ENCODE results near the gene PRODH2. TPM values are rescaled to one million over a fixed set of nuclear protein-coding genes. Genes with fewer than 3 reads are reported as not detected.
A peak's percentile ranks its signal among the peaks of the same experiment; 100 is the strongest.

The PRODH2 gene
- total RNA-seq, 1 experiment from 2014 or later: 0.44 TPM

DNA sequence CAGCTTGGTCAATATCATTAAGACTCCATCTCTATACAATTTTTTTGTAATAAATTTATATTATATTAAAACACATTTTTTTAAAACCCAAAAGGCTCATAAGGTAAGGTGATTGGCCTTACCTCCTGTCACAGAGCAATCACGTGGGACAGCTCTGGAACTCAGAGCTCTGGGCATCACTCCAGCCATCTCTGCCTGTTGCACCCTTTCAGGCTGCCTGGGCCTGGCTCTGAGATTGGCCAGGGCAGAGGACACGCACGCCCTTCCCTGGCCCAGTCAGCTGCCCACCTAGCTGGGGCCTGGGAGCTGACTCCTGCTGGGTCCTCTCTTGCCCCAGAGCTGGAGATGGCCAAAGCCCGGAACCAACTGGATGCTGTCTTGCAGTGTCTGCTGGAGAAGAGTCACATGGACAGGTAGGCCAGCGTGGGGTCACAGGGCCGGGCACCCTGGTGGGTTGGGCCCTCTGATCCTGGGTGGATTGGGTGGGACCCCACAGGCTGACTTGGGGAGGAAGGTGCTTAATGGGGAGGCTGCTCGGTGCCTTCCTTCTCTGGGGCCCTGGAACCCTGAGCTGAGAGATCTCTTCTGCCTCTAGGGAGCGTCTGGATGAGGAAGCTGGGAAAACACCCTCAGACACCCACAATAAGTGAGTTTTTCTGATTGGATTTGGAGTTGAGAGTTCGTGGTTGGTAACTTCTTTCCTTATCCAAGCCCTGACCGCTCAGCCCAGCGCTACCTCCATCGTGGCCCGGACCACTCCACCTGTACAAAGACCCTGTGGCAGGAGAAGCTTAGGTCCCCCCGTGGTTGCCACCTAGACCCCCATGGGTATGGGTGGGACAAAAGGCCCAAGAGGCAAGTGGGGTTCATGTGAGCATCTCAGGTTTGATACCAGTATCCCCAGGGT lies 60.6 kb downstream of the PRODH2 start:
- TF ChIP-seq SRF (IDR thresholded peaks at IDR 0.05; ENCODE audit: low read depth) (no peak), EGR1 (IDR thresholded peaks at IDR 0.05; ENCODE audit: low read depth) (no peak), YY1 (IDR thresholded peaks at IDR 0.05; ENCODE audit: extremely low read depth, insufficient replicate concordance, low read depth, low read length) (no peak), RAD21 (IDR thresholded peaks at IDR 0.05; ENCODE audit: low read depth) (no peak), EZH2 (IDR thresholded peaks at IDR 0.05) (no peak), ELF1 (IDR thresholded peaks at IDR 0.05; ENCODE audit: borderline replicate concordance, low read depth) (no peak), POLR2AphosphoS5 (IDR thresholded peaks at IDR 0.05; ENCODE audit: low read depth, low read length) (no peak)
- TF ChIP-seq, protein P1, sequence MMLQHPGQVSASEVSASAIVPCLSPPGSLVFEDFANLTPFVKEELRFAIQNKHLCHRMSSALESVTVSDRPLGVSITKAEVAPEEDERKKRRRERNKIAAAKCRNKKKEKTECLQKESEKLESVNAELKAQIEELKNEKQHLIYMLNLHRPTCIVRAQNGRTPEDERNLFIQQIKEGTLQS (IDR thresholded peaks at IDR 0.05): no peak
- no peak overlapping the region for H2AFZ ChIP-seq (ENCODE audit: low read depth, low read length, poor library complexity, severe bottlenecking)
- ATAC-seq (no peak), DNase-seq (ENCODE audit: low read depth, low spot score) (no peak)
- RAD21 ChIA-PET (ENCODE audit: low non-redundant PET in 1 of 2, low total read pairs in 2 of 2, uncharacterized antibody in 2 of 2, unreplicated experiment in 2 of 2): no interaction called here
- no peaks in the 10 kb centered on the region for H3K9me3 ChIP-seq (ENCODE audit: control insufficient read depth in 1 of 2, insufficient read depth in 1 of 2, low read depth in 1 of 2, low read length in 2 of 2)
- H3K9ac ChIP-seq (ENCODE audit: low read length): no peak overlapping the region
- H3K27ac ChIP-seq (ENCODE audit: low read depth, low read length): no peak overlapping the region
- CTCF ChIA-PET: no interaction called here
- no peak overlapping the region for H3K4me2 ChIP-seq (ENCODE audit: low read length)
- POLR2A ChIA-PET: no interaction called here
- H3K9me2 ChIP-seq (ENCODE audit: insufficient read depth): no peaks in the 10 kb centered on the region
- no TSS peak for BruUV-seq (replicated peaks)
- H3K36me3 ChIP-seq (ENCODE audit: control insufficient read depth in 1 of 2, insufficient read depth in 2 of 2, low read length in 2 of 2): no peaks in the 10 kb centered on the region; a peak in 2 of 4 replicates
- intact Hi-C loops (cut with micrococcal nuclease): no loop called here
- no peaks in the 10 kb centered on the region for H3K27me3 ChIP-seq (ENCODE audit: insufficient read depth, low read length)
- H3K79me2 ChIP-seq (ENCODE audit: insufficient read depth, low read length): peaks cover 5% of the 10 kb centered on the region; the same call in 1 of the 2 replicates
- H3K4me1 ChIP-seq (ENCODE audit: control insufficient read depth in 1 of 2, insufficient read depth in 2 of 2, low read length in 2 of 2): peaks cover 9 to 17% of the 10 kb centered on the region in 2 experiments
- no peaks in the 10 kb centered on the region for H4K20me1 ChIP-seq (ENCODE audit: insufficient read depth)
- no peak overlapping the region for H3K4me3 ChIP-seq (replicated peaks in 1 of 2; ENCODE audit: low read depth in 1 of 2, low read length in 2 of 2)

DNA sequence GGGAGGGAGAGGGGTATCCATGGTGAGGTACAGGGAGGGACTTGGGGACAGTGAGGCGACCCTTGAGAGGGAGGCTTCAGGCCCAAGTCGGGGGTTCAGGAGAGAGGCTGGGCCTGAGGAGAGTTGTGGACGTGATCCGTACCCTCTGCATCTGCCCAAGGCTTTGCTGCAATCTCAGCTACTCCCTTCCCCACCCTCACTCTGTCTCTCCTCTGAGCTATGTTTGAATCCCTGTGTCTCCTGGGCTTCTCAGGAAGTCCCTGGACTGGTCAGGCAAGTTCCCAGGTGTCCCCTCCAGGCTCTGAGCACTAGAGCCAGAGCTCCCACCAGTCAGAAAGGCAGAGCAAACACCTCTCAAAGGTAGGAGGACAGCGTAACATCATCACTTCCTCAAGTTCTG lies 62.5 kb downstream of the PRODH2 start:
- Histone ChIP-seq H2AFZ (ENCODE audit: low read depth, low read length, poor library complexity, severe bottlenecking) (no peak overlapping the region), H3K4me2 (ENCODE audit: low read length) (peak overlapping the region; percentile 32; the same call in 1 of the 2 replicates), H3K79me2 (ENCODE audit: insufficient read depth, low read length) (peaks cover 19% of the 10 kb centered on the region), H3K27ac (ENCODE audit: low read depth, low read length) (no peak overlapping the region), H3K9me3 (ENCODE audit: control insufficient read depth in 1 of 2, insufficient read depth in 1 of 2, low read depth in 1 of 2, low read length in 2 of 2) (no peaks in the 10 kb centered on the region), H3K9ac (ENCODE audit: low read length) (no peak overlapping the region), H3K27me3 (ENCODE audit: insufficient read depth, low read length) (no peaks in the 10 kb centered on the region), H3K36me3 (ENCODE audit: control insufficient read depth in 1 of 2, insufficient read depth in 2 of 2, low read length in 2 of 2) (no peaks in the 10 kb centered on the region; a peak in 2 of 4 replicates), H3K9me2 (ENCODE audit: insufficient read depth) (no peaks in the 10 kb centered on the region), H3K4me3 (replicated peaks in 1 of 2; ENCODE audit: low read depth in 1 of 2, low read length in 2 of 2) (no peak overlapping the region), H3K4me1 (ENCODE audit: control insufficient read depth in 1 of 2, insufficient read depth in 2 of 2, low read length in 2 of 2) (peaks cover 15 to 19% of the 10 kb centered on the region in 2 experiments), H4K20me1 (ENCODE audit: insufficient read depth) (no peaks in the 10 kb centered on the region)
- ChIA-PET POLR2A (no interaction called here), CTCF (no interaction called here), RAD21 (ENCODE audit: low non-redundant PET in 1 of 2, low total read pairs in 2 of 2, uncharacterized antibody in 2 of 2, unreplicated experiment in 2 of 2) (interaction anchor here in 1 of 2 experiments (0.5 kb wide), 1 partner anchor 95 kb away, joined by 5 read pairs; no protein-coding TSS in a partner anchor)
- intact Hi-C loops (cut with micrococcal nuclease): no loop called here
- no TSS peak for BruUV-seq (replicated peaks)
- no peak for DNase-seq (ENCODE audit: low read depth, low spot score)
- no peak for ATAC-seq
- no peak for TF ChIP-seq EZH2 (IDR thresholded peaks at IDR 0.05)
- no peak for TF ChIP-seq SRF (IDR thresholded peaks at IDR 0.05; ENCODE audit: low read depth)
- TF ChIP-seq, protein P2, sequence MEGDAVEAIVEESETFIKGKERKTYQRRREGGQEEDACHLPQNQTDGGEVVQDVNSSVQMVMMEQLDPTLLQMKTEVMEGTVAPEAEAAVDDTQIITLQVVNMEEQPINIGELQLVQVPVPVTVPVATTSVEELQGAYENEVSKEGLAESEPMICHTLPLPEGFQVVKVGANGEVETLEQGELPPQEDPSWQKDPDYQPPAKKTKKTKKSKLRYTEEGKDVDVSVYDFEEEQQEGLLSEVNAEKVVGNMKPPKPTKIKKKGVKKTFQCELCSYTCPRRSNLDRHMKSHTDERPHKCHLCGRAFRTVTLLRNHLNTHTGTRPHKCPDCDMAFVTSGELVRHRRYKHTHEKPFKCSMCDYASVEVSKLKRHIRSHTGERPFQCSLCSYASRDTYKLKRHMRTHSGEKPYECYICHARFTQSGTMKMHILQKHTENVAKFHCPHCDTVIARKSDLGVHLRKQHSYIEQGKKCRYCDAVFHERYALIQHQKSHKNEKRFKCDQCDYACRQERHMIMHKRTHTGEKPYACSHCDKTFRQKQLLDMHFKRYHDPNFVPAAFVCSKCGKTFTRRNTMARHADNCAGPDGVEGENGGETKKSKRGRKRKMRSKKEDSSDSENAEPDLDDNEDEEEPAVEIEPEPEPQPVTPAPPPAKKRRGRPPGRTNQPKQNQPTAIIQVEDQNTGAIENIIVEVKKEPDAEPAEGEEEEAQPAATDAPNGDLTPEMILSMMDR (IDR thresholded peaks at IDR 0.05 in 2 of 3, conservative IDR thresholded peaks at IDR 0.05 in 1 of 3; ENCODE audit: borderline replicate concordance in 1 of 3, insufficient read depth in 1 of 3, low read depth in 2 of 3, low read length in 2 of 3): no peak
- no peak for TF ChIP-seq FOSL1 (IDR thresholded peaks at IDR 0.05; ENCODE audit: low read depth)
- TF ChIP-seq, protein P3, sequence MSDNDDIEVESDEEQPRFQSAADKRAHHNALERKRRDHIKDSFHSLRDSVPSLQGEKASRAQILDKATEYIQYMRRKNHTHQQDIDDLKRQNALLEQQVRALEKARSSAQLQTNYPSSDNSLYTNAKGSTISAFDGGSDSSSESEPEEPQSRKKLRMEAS (IDR thresholded peaks at IDR 0.05): no peak
- TF ChIP-seq, protein P4, sequence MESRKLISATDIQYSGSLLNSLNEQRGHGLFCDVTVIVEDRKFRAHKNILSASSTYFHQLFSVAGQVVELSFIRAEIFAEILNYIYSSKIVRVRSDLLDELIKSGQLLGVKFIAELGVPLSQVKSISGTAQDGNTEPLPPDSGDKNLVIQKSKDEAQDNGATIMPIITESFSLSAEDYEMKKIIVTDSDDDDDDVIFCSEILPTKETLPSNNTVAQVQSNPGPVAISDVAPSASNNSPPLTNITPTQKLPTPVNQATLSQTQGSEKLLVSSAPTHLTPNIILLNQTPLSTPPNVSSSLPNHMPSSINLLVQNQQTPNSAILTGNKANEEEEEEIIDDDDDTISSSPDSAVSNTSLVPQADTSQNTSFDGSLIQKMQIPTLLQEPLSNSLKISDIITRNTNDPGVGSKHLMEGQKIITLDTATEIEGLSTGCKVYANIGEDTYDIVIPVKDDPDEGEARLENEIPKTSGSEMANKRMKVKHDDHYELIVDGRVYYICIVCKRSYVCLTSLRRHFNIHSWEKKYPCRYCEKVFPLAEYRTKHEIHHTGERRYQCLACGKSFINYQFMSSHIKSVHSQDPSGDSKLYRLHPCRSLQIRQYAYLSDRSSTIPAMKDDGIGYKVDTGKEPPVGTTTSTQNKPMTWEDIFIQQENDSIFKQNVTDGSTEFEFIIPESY (IDR thresholded peaks at IDR 0.05; ENCODE audit: extremely low read depth, insufficient replicate concordance, low read length): no peak
- no peak for TF ChIP-seq JUND (IDR thresholded peaks at IDR 0.05)
- no peak for TF ChIP-seq EGR1 (IDR thresholded peaks at IDR 0.05; ENCODE audit: low read depth)
- TF ChIP-seq, protein P1 (IDR thresholded peaks at IDR 0.05): no peak
- no peak for TF ChIP-seq YY1 (IDR thresholded peaks at IDR 0.05; ENCODE audit: extremely low read depth, insufficient replicate concordance, low read depth, low read length)
- TF ChIP-seq ELF1 (IDR thresholded peaks at IDR 0.05; ENCODE audit: borderline replicate concordance, low read depth): no peak
